ENCODE results near the gene PCDH9. TPM values are rescaled to one million over a fixed set of nuclear protein-coding genes. Genes with fewer than 3 reads are reported as not detected.

PCDH9 gene
- total RNA-seq, 1 donor from 2014 or later: 14.7 TPM

- no peak for DNase-seq
- no peaks in the 10 kb centered on the region for H3K27me3 ChIP-seq (ENCODE audit: low read depth)
- H3K4me3 ChIP-seq: no peak overlapping the region
- TF ChIP-seq CTCF (IDR thresholded peaks at IDR 0.05; ENCODE audit: borderline replicate concordance): no peak
- H3K9me3 ChIP-seq (replicated peaks): no peaks in the 10 kb centered on the region
- H3K36me3 ChIP-seq: no peaks in the 10 kb centered on the region
- no peak overlapping the region for H3K27ac ChIP-seq (replicated peaks)
- intact Hi-C loops (cut with micrococcal nuclease): no loop called here
- H3K4me1 ChIP-seq: peaks cover 3% of the 10 kb centered on the region
These were observed 676.7 kb downstream of the PCDH9 start for GRCh38 chr13:66553391-66553790.

GRCh38 chr13:66551128-66551527 lies 679.0 kb downstream of the PCDH9 start:
- no peak for DNase-seq

GRCh38 chr13:66547685-66548084 lies 682.5 kb downstream of the PCDH9 start:
- TF ChIP-seq CTCF (IDR thresholded peaks at IDR 0.05; ENCODE audit: borderline replicate concordance): no peak
- Histone ChIP-seq H3K4me1 (no peaks in the 10 kb centered on the region), H3K9me3 (replicated peaks) (no peaks in the 10 kb centered on the region), H3K27ac (replicated peaks) (no peak overlapping the region), H3K36me3 (no peaks in the 10 kb centered on the region), H3K27me3 (ENCODE audit: low read depth) (no peaks in the 10 kb centered on the region), H3K4me3 (no peak overlapping the region)
- no peak for DNase-seq
- intact Hi-C loops (cut with micrococcal nuclease): no loop called here

More at GRCh38 chr13:66551128-66551527, 679.0 kb downstream of the PCDH9 start:
- Histone ChIP-seq H3K4me3 (no peak overlapping the region), H3K36me3 (no peaks in the 10 kb centered on the region), H3K27ac (replicated peaks) (no peak overlapping the region), H3K27me3 (ENCODE audit: low read depth) (no peaks in the 10 kb centered on the region), H3K4me1 (no peaks in the 10 kb centered on the region), H3K9me3 (replicated peaks) (no peaks in the 10 kb centered on the region)
- no peak for TF ChIP-seq CTCF (IDR thresholded peaks at IDR 0.05; ENCODE audit: borderline replicate concordance)
- intact Hi-C loops (cut with micrococcal nuclease): no loop called here

GRCh38 chr13:66546534-66547379 lies 683.4 kb downstream of the PCDH9 start:
- no peaks in the 10 kb centered on the region for H3K36me3 ChIP-seq
- H3K4me3 ChIP-seq: no peak overlapping the region
- no peak overlapping the region for H3K27ac ChIP-seq (replicated peaks)
- no peaks in the 10 kb centered on the region for H3K27me3 ChIP-seq (ENCODE audit: low read depth)
- intact Hi-C loops (cut with micrococcal nuclease): no loop called here
- H3K4me1 ChIP-seq: no peaks in the 10 kb centered on the region
- DNase-seq: no peak
- TF ChIP-seq CTCF (IDR thresholded peaks at IDR 0.05; ENCODE audit: borderline replicate concordance): no peak
- no peaks in the 10 kb centered on the region for H3K9me3 ChIP-seq (replicated peaks)

GRCh38 chr13:66543780-66544179 lies 686.4 kb downstream of the PCDH9 start:
- H3K36me3 ChIP-seq: no peaks in the 10 kb centered on the region
- TF ChIP-seq CTCF (IDR thresholded peaks at IDR 0.05; ENCODE audit: borderline replicate concordance): no peak
- H3K9me3 ChIP-seq (replicated peaks): no peaks in the 10 kb centered on the region
- no peak overlapping the region for H3K27ac ChIP-seq (replicated peaks)
- intact Hi-C loops (cut with micrococcal nuclease): no loop called here
- DNase-seq: no peak
- H3K4me1 ChIP-seq: no peaks in the 10 kb centered on the region
- no peak overlapping the region for H3K4me3 ChIP-seq
- H3K27me3 ChIP-seq (ENCODE audit: low read depth): no peaks in the 10 kb centered on the region
